CD4-positive, alpha-beta T cell treated with Interleukin-17A for 1 hour (primary cell): ENCODE results near the gene PEX6.
"Not testable (repeated sequence)": the region's sequence is repeated elsewhere in the genome, so short reads cannot be mapped to it uniquely, and the experiment has no call there.

ENCODE experiments used
- DNase-seq: peaks from one replicate; pipeline ENCODE4 v3.0.0-alpha.2; 2020

PEX6 gene

GRCh38 chr6:42963179-42963854, 15.7 kb downstream of the PEX6 start:
- no peak for DNase-seq

DNA sequence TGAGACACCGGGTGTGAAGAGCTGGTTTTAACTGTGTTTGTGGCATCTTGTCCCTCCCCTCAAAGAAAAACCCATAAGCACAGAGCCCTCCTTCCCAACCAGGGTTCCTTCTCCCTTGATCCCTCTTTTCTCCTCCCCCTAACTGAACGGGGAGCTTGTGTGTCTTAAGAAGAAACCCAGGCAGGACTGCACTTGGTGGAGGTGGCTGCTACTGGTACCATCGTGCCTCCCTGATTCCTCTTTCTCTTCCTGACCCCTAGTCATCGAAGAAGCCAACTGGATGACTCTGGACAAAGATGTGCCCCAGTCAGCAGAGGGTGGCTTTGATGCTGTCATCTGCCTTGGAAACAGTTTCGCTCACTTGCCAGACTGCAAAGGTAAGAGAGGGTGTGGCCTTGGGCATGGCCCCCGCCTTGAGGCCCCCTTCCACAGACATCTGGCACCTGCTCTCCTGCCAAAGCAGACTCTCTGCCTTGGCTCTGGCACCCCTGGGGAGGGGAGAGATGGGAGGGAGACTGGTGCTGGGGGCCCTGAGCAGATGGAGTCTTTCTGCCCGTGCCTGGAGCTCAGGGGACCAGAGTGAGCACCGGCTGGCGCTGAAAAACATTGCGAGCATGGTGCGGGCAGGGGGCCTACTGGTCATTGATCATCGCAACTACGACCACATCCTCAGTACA, 16.3 kb downstream of the PEX6 start:
- DNase-seq: no peak

- no peak for DNase-seq
Measured at GRCh38 chr6:42962096-42962495, 16.9 kb downstream of the PEX6 start.

GRCh38 chr6:42961020-42961470, 17.9 kb downstream of the PEX6 start:
- DNase-seq: no peak

GRCh38 chr6:42960243-42961019, 18.6 kb downstream of the PEX6 start, which contains the start of gene GNMT:
Gene GNMT (plus strand): TSS chr6:42960754. CDS start chr6:42960768, 14 bp downstream.
- DNase-seq: peak; percentile 35

GRCh38 chr6:42959917-42960242, 19.1 kb downstream of the PEX6 start:
- DNase-seq: no peak

- no peak for DNase-seq
Measured at GRCh38 chr6:42958125-42958524, 20.9 kb downstream of the PEX6 start.

DNA sequence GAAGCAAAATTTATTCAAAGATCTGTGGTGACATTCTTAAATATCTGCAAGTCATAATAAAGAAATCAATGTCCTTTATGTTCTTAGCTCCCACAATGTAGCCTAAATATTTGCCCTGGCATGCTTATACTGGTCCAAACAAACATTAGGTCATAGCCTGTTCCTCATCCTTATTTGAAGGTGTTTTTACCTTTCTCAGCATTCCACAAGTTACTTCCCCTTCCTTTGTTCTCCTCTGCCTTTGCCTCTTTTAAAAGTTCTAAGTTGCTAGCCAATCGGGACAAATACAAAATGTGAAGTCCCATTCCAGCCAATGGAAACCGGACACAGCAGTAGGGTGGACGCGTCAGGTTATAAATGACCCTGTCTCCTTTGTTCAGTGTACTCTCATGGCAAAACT, 24.6 kb downstream of the PEX6 start:
- DNase-seq: not testable (repeated sequence)

DNA sequence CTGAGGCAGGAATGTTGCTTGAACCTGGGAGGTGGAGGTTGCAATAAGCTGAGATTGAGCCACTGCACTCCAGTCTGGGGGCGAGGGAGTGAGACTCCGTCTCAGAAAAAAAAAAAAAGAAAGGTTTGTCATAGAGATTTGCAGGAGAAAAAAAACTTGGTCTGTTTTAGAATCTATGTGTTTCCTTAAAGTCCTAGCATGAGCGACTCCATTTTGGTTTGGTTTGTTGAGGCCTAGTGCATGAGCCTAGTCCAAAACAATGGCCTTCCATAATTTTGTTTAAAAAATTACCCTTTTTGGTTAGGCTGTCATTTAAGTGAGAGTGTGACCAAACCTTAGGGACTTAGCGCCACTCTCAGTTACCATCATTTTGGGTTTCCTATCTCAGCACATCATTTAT, 26.6 kb downstream of the PEX6 start:
- no peak for DNase-seq

- no peak for DNase-seq
Measured at GRCh38 chr6:42947950-42948349, 31.0 kb downstream of the PEX6 start.

- no peak for DNase-seq
Measured at GRCh38 chr6:42942444-42942843, 36.5 kb downstream of the PEX6 start.

GRCh38 chr6:42941356-42941755, 37.6 kb downstream of the PEX6 start:
- not testable (repeated sequence) for DNase-seq

- DNase-seq: no peak
Measured at GRCh38 chr6:42940493-42941045, 38.4 kb downstream of the PEX6 start.

DNA sequence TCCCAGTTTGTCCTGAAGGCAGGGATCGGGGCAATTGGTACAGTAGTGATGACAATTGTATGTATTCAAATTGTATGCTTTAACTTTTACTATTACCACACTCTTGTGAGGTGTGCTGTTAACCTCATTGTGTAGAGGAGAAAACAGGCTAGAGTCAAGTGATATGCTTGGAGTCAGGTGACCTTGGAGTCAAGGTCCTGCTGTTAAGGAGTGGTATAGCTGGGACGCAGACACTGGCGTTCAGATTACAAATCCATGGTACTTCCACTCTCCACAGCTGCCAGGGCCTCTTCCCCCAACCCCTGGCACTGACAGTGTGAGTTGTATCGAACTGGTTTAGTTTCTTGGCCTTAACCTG, 39.2 kb downstream of the PEX6 start:
- DNase-seq: no peak

- no peak for DNase-seq
Measured at GRCh38 chr6:42938987-42939809, 39.8 kb downstream of the PEX6 start.

DNA sequence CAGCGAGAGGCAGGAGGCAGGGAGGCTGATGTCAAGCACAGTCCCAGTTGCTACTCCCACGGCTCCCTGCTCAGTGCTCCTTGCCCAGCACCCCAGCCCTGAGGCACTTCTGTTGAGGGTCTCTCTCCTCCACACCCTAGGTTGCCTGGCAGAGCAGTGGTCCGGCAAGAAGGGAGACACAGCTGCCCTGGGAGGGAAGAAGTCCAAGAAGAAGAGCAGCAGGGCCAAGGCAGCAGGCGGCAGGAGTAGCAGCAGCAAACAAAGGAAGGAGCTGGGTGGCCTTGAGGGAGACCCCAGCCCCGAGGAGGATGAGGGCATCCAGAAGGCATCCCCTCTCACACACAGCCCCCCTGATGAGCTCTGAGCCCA, 40.6 kb downstream of the PEX6 start:
- DNase-seq: no peak

DNA sequence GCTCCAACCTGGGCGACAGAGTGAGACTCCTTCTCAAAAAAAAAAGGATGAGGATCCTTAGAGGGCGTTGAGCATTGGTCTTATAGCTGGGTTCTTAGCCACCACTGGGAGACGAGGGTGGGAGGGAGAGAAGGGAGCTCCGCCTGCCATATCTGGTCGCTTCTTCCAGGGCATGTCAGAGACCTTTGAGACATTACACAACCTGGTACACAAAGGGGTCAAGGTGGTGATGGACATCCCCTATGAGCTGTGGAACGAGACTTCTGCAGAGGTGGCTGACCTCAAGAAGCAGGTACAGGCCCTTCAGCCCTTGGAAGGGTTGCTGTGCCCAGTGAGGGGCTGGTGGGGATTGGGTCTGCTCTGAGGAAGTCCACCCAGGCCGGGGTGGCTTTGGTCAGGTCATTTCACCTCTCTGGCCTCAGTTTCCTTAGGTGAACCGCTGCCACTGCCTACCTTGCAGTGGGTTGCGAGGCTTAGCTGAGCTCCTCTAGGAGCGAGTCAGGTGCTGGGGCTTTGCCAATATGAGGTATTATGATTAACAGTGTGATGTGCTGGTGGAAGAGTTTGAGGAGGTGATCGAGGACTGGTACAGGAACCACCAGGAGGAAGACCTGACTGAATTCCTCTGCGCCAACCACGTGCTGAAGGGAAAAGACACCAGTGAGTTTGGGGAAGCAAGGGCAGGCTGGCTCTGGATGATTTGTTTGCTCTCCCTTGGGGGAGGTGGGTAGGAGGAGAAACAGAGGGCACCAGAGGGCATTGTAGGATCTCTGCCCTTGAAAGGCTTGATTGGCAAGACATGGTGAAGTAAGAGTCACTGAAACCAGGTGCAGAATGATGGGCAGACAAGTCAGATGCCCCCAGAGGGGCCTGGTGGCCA, 41.2 kb downstream of the PEX6 start:
- DNase-seq: no peak

- DNase-seq: no peak
Measured at GRCh38 chr6:42936398-42936797, 42.6 kb downstream of the PEX6 start.

DNA sequence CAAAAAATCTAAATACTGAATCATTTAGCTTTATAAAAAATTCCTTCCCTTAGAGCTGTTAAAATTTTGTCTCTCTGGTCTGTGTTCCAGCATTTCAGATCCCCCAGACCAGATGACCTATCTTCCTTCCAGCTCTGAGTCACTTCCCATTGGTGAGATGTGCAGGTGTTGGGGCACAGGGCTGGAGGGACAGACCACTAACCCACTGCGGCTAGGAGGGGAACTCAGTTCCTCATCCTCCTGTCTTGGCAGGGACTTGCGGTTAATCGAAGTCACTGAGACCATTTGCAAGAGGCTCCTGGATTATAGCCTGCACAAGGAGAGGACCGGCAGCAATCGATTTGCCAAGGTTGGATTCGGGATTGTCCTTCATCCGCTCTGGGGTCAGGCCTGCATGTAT, 43.7 kb downstream of the PEX6 start:
- no peak for DNase-seq

DNA sequence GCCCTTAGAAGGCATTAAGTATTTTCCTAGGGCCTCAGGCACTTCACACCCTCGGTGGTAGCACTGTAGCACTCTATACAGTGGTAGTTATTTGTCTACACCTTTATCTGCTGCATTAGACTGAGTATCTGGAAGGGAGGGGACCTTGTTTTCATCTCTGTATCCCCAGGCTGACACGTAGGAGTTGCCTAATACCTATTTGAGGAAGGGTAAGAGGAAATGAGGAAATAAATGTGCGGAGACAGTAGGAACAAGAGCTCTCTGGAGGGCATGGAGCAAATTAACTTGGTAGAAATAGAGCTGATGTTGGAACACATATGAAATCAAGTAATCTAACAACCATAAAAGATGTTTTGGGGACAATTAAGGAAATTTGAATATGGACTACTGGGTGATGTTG, 45.8 kb downstream of the PEX6 start:
- DNase-seq: peak; percentile 13

- DNase-seq: no peak
Measured at GRCh38 chr6:42932412-42932811, 46.6 kb downstream of the PEX6 start.

DNA sequence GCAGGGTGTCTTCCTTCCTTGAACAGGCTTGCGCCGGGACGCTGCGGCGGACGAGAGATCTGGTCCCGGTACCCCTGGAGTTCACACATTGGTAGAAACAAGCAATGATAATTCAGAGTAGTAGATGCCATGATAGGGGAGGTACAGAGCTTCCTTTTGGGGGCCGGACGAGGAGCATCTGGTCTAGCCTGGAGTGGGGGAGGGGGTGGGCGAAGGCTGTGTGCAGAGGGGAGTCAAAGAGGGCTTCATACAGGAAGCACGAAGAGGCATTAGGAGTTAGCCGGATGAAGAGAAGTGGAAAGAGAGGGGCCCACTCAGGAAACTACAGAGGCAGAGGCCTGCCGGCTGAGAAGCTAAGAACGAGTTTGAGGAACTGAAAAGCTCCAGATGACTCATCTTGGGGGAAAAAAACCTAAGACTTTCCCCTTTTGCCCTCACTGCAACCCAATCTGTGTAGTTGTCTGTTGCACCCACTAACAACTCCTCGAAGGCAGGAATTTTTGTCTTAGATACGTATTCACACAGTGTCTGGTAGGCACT, 49.1 kb downstream of the PEX6 start:
- peak; percentile 69 for DNase-seq
